Erythroblast (primary cell): ENCODE data around the gene STC2.

ENCODE experiments used
- GATA1 ChIP-seq: IDR thresholded peaks from 2 replicates; pipeline ENCODE4 v1.6.1; 2011; ENCODE audit warnings: low read depth, mild to moderate bottlenecking, control low read depth, low read length, moderate library complexity
- POLR2A ChIP-seq: IDR thresholded peaks from 2 replicates; pipeline ENCODE4 v1.6.1; 2011; ENCODE audit warnings: mild to moderate bottlenecking, low read length

- TF ChIP-seq POLR2A = no peak
- TF ChIP-seq GATA1 = no peak
Measured at GRCh38 chr5:173295796-173296195, 32.4 kb downstream of the STC2 start.
